IMR-90 (cell line): ENCODE data around the gene ADGRG1. TPM values are rescaled to one million over a fixed set of nuclear protein-coding genes. Genes with fewer than 3 reads are reported as not detected.

Experiments
- ATAC-seq: fragments of 200-7000 bp; cut with Tn5 transposase; 2 replicates; pipeline ENCODE4 v1.9.1; 2020; ENCODE audit warnings: low read depth, mild to moderate bottlenecking, moderate library complexity
- BruUV-seq: library from RNA; stranded (reverse); fragments of 400-500 nt; replicated peaks from 2 replicates; lab custom pipeline; 2021; lab: Mats Ljungman, UMichigan
- CTCF ChIA-PET: fragments of 300-600 bp; formaldehyde crosslinking; extraction: SDS; loops from one replicate; lab custom pipeline; 2021; ENCODE audit warnings: antibody characterized with exemption; lab: Yijun Ruan, JAX
- POLR2A ChIA-PET: fragments of 300-600 bp; sonication (Branson Sonifier 250); formaldehyde crosslinking; loops from one replicate; lab custom pipeline; 2022; ENCODE audit warnings: antibody characterized with exemption; ENCODE audit not compliant: unreplicated experiment; lab: Charles Lee
- DNase-seq: peaks from one replicate; pipeline ENCODE4 v3.0.0; 2013
- H2AFZ ChIP-seq: replicated peaks from 2 replicates; pipeline ENCODE3; 2013; ENCODE audit warnings: low read length, mild to moderate bottlenecking; ENCODE audit not compliant: poor library complexity
- H2AK5ac ChIP-seq: 2 replicates; pipeline ENCODE4 v1.6.1; 2013; ENCODE audit warnings: low read depth, low read length, inconsistent platforms
- H2AK9ac ChIP-seq: replicated peaks from 2 replicates; pipeline ENCODE3; 2013; ENCODE audit warnings: mild to moderate bottlenecking, low read depth, low read length, moderate library complexity; ENCODE audit not compliant: poor library complexity
- H2BK120ac ChIP-seq: 2 replicates; pipeline ENCODE4 v1.6.1; 2013; ENCODE audit warnings: low read depth, low read length, inconsistent platforms
- H2BK15ac ChIP-seq: 3 replicates; pipeline ENCODE4 v1.6.1; 2013; ENCODE audit warnings: low read depth, low read length, inconsistent platforms
- H2BK20ac ChIP-seq: 2 replicates; pipeline ENCODE4 v1.6.1; 2013; ENCODE audit warnings: low read depth, mild to moderate bottlenecking, inconsistent platforms, low read length, moderate library complexity
- H2BK5ac ChIP-seq: 2 replicates; pipeline ENCODE4 v1.6.1; 2013; ENCODE audit warnings: mild to moderate bottlenecking, low read depth, low read length, inconsistent platforms; ENCODE audit not compliant: poor library complexity, severe bottlenecking
- H3K14ac ChIP-seq: replicated peaks from 2 replicates; pipeline ENCODE4 v1.6.1; 2013; ENCODE audit warnings: low read depth, low read length, inconsistent platforms
- H3K18ac ChIP-seq: 2 replicates; pipeline ENCODE4 v1.6.1; 2013; ENCODE audit warnings: low read depth, low read length, control low read depth
- H3K23ac ChIP-seq: 2 replicates; pipeline ENCODE4 v1.6.1; 2013; ENCODE audit warnings: low read depth, low read length, inconsistent platforms
- H3K27ac ChIP-seq: 2 replicates; pipeline ENCODE4 v1.5.1; 2013; ENCODE audit warnings: mild to moderate bottlenecking, control low read depth, low read length; ENCODE audit not compliant: insufficient read depth
- H3K27me3 ChIP-seq: 2 replicates; pipeline ENCODE4 v1.6.1; 2013; ENCODE audit warnings: low read length; ENCODE audit not compliant: control insufficient read depth, insufficient read depth
- H3K36me3 ChIP-seq: 2 replicates; pipeline ENCODE4 v1.6.1; 2013; ENCODE audit warnings: low read length, mixed read lengths; ENCODE audit not compliant: control insufficient read depth, insufficient read depth
- H3K4ac ChIP-seq: 2 replicates; pipeline ENCODE4 v1.6.1; 2013; ENCODE audit warnings: low read depth, low read length, inconsistent platforms
- H3K4me1 ChIP-seq: 2 replicates; pipeline ENCODE4 v1.6.1; 2013; ENCODE audit warnings: low read length, mixed read lengths; ENCODE audit not compliant: control insufficient read depth, insufficient read depth
- H3K4me2 ChIP-seq: 2 replicates; pipeline ENCODE4 v1.6.1; 2013; ENCODE audit warnings: low read depth, mild to moderate bottlenecking, control low read depth, low read length, moderate library complexity
- H3K4me3 ChIP-seq: 2 replicates; pipeline ENCODE4 v1.5.1; 2013; ENCODE audit warnings: low read depth, mild to moderate bottlenecking, control low read depth, low read length, moderate library complexity; ENCODE audit not compliant: insufficient read depth
- H3K56ac ChIP-seq: 2 replicates; pipeline ENCODE4 v1.6.1; 2013; ENCODE audit warnings: low read length, inconsistent platforms; ENCODE audit not compliant: insufficient read depth; ENCODE audit errors: extremely low read depth
- H3K79me1 ChIP-seq, 2 experiments: 2 replicates each; pipeline ENCODE4 v1.6.1; 2013; ENCODE audit warnings: low read length in 2 of 2, inconsistent platforms in 1 of 2, low read depth in 1 of 2
- H3K9ac ChIP-seq: 2 replicates; pipeline ENCODE4 v1.6.1; 2013; ENCODE audit warnings: low read depth, low read length, control low read depth
- H3K9me1 ChIP-seq: 2 replicates; pipeline ENCODE4 v1.6.1; 2013; ENCODE audit warnings: low read length, inconsistent platforms; ENCODE audit not compliant: insufficient read depth
- H3K9me3 ChIP-seq: 2 replicates; pipeline ENCODE4 v1.6.1; 2013; ENCODE audit warnings: low read length; ENCODE audit not compliant: control insufficient read depth, insufficient read depth
- H4K20me1 ChIP-seq: 2 replicates; pipeline ENCODE4 v1.6.1; 2013; ENCODE audit warnings: low read length, inconsistent platforms; ENCODE audit not compliant: insufficient read depth
- H4K5ac ChIP-seq: 2 replicates; pipeline ENCODE4 v1.6.1; 2013; ENCODE audit warnings: mild to moderate bottlenecking, low read depth, low read length, control low read depth
- H4K8ac ChIP-seq, 2 experiments: 2 replicates each; pipeline ENCODE4 v1.6.1; 2013; ENCODE audit warnings: low read depth in 2 of 2, low read length in 2 of 2, control low read depth in 1 of 2, inconsistent platforms in 1 of 2
- H4K91ac ChIP-seq: 2 replicates; pipeline ENCODE4 v1.6.1; 2013; ENCODE audit warnings: low read depth, low read length, inconsistent platforms; ENCODE audit not compliant: insufficient read depth
- ELK1 ChIP-seq: fragments of 150-350 bp; IDR thresholded peaks from 2 replicates; pipeline ENCODE4 v1.6.1; 2016; ENCODE audit warnings: low read depth, mild to moderate bottlenecking, low read length, moderate library complexity, borderline replicate concordance
- MAZ ChIP-seq: IDR thresholded peaks from 2 replicates; pipeline ENCODE4 v1.6.1; 2012; ENCODE audit warnings: low read depth, mild to moderate bottlenecking, low read length, improper control_type of control experiment, moderate library complexity, borderline replicate concordance
- MXI1 ChIP-seq: IDR thresholded peaks from 2 replicates; pipeline ENCODE4 v1.6.1; 2012; ENCODE audit warnings: low read depth, mild to moderate bottlenecking, low read length, moderate library complexity, borderline replicate concordance
- NFE2L2 ChIP-seq: fragments of 150-350 bp; IDR thresholded peaks from 2 replicates; pipeline ENCODE4 v1.6.1; 2016; ENCODE audit warnings: low read depth, mild to moderate bottlenecking, low read length
- POLR2A ChIP-seq: IDR thresholded peaks from 2 replicates; pipeline ENCODE4 v1.6.1; 2012; ENCODE audit warnings: mild to moderate bottlenecking, low read depth, low read length
- SMC3 ChIP-seq: fragments of 150-350 bp; IDR thresholded peaks from 2 replicates; pipeline ENCODE4 v1.6.1; 2016; ENCODE audit warnings: low read depth, mild to moderate bottlenecking, antibody characterized with exemption, low read length, moderate library complexity
- WGBS, 2 experiments: methylation state at CpG; one replicate each; pipeline versions ENCODE4 v1.1.5 to v1.1.7; 2013; ENCODE audit warnings: missing lambda C conversion rate in 2 of 2; ENCODE audit not compliant: insufficient read length in 1 of 2; ENCODE audit errors: extremely low coverage in 2 of 2; 5-methylcytosine and 5-hydroxymethylcytosine counted together
- dilution Hi-C: fragments of 300-500 bp; cut with HindIII; formaldehyde crosslinking; loops from one replicate; pipeline ENCODE4 v1.14.3; 2018; ENCODE audit warnings: low sequenced_read_pairs; ENCODE audit not compliant: unreplicated experiment
- in situ Hi-C: fragments of 300-500 bp; cut with MboI; formaldehyde crosslinking; loops from 3 replicates; pipeline ENCODE4 v1.14.3; 2019; ENCODE audit warnings: low sequenced_read_pairs, inconsistent platforms, mixed read lengths
- intact Hi-C: fragments of 100-400 bp; cut with micrococcal nuclease; formaldehyde crosslinking; loops from 2 replicates; pipeline ENCODE4 v1.10.0; 2022
- polyA plus RNA-seq, 3 experiments: library from polyadenylated mRNA; depleted of rRNA; stranded (reverse); fragments of >200 nt; gene quantifications; 2 replicates each; pipeline ENCODE4 v1.2.3, GENCODE V29; 2012; ENCODE audit warnings: low replicate concordance in 1 of 3
- total RNA-seq: library from RNA; depleted of rRNA; stranded (reverse); fragments of >200 nt; gene quantifications from 2 replicates; pipeline ENCODE4 v1.2.3, GENCODE V29; 2012

Gene ADGRG1
- total and polyA plus RNA-seq, 2 of the 4 experiments (the other 2 are of a cell fraction), result 0.90 to 8.4 TPM

- H3K4me1 ChIP-seq, result no peaks in the 10 kb centered on the region
- no peak overlapping the region for H3K18ac ChIP-seq
- no peak overlapping the region for H2BK120ac ChIP-seq
- no peak overlapping the region for H4K91ac ChIP-seq
- DNase-seq, result no peak
- no peak for TF ChIP-seq NFE2L2
- no peak for TF ChIP-seq SMC3
- no peak for TF ChIP-seq MAZ
- TF ChIP-seq POLR2A, result no peak
- no peak for TF ChIP-seq MXI1
- no peak for TF ChIP-seq ELK1
- BruUV-seq, result no TSS peak
- H3K56ac ChIP-seq, result no peak overlapping the region
- H3K4me3 ChIP-seq, result no peak overlapping the region
- CTCF ChIA-PET, result no interaction called here
- H3K27me3 ChIP-seq, result peaks cover 54% of the 10 kb centered on the region
- H4K8ac ChIP-seq, result no peak overlapping the region
- no peak overlapping the region for H3K27ac ChIP-seq
- H3K9ac ChIP-seq, result no peak overlapping the region
- H2BK20ac ChIP-seq, result no peak overlapping the region
- no peak overlapping the region for H2BK15ac ChIP-seq
- no peak overlapping the region for H3K4me2 ChIP-seq
- POLR2A ChIA-PET, result no interaction called here
- no peaks in the 10 kb centered on the region for H3K79me1 ChIP-seq
- H2AFZ ChIP-seq, result no peak overlapping the region
- intact Hi-C loops, result no loop called here
- no peaks in the 10 kb centered on the region for H3K36me3 ChIP-seq
- no peak overlapping the region for H3K14ac ChIP-seq
- no peak overlapping the region for H2AK9ac ChIP-seq
- ATAC-seq, result no peak
- H4K5ac ChIP-seq, result no peak overlapping the region
- dilution Hi-C loops, result no loop called here
- H4K20me1 ChIP-seq, result no peaks in the 10 kb centered on the region
- no peak overlapping the region for H2AK5ac ChIP-seq
- no peak overlapping the region for H3K4ac ChIP-seq
- no peaks in the 10 kb centered on the region for H3K9me1 ChIP-seq
- 76% methylated on average over 10 of the region's 17 CpGs; no CpG with 5 or more reads in 1 of the 2 experiments for WGBS, 2 experiments
- in situ Hi-C loops, result no loop called here
- no peak overlapping the region for H2BK5ac ChIP-seq
- H3K9me3 ChIP-seq, result no peaks in the 10 kb centered on the region
- no peak overlapping the region for H3K23ac ChIP-seq
These were observed 69.6 kb downstream of the ADGRG1 start for GRCh38 chr16:57697896-57698537.
